NCI-H446 treated with DMSO at 0.1 percent for 48 hours (cell line): Measurements from ENCODE around the gene RLIM.

ENCODE experiments used
- DNase-seq: peaks from one replicate; lab custom pipeline; 2025; lab: John Stamatoyannopoulos, UW

Gene RLIM

DNA sequence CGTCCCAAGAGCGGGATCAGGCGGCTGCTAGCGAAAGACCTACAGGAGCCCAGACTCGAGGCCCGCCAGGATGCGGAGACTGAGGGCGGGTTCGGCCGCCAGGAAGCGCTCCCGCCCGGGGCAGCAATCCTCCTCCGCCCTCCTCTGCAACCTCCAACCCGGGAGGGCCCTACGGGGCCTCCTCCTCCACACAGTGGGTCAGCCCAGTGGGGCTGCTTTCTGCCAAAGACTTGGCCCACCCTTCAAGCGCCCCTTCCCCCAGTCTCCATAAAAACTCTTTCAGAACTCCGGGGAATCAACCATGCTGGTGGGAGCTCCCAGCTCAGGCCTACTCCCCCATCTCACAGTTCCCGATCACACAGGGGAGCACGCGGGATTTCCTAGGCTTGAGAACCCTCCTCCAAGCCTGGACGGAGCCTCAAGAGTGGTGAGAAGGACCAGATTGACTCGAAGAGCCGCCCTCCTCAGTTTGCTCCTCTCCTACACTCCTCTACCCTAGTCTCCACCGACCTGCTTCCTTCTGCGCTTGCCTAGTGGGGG lies 77.5 kb downstream of the RLIM start:
- no peak for DNase-seq

DNA sequence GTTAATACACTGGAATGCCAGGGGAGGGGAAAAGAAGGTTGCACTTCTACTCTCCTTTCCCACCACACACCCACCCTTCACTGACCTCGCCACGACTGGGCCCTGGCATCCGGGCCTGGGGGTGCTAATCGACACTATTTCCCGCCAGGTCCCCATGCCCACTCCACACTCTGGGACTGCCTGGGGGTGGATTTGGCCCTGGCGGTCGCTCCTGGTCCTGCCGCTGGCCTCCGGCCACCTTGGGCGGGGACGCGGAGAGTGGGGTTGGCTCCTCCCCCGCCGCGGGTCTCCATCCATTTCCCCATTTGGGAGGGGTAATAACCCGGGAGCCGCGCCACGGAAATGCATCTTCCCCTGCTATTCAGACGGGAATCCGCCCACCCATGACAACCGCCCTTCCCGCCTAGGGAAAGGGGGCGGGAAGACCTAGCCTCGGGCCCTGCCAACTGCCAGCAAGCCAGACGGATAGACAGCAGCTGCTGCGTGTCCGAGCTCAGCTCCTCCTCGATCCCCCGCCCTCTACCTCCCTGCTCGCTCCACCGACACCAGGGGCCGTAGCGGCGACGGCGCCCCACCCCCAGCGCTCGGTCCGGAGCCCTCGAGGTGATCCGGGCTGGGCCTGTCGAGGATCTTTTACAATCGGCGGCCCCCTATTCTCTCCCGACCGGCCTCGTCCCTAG lies 78.1 kb downstream of the RLIM start:
- DNase-seq, result peak; percentile 88

DNA sequence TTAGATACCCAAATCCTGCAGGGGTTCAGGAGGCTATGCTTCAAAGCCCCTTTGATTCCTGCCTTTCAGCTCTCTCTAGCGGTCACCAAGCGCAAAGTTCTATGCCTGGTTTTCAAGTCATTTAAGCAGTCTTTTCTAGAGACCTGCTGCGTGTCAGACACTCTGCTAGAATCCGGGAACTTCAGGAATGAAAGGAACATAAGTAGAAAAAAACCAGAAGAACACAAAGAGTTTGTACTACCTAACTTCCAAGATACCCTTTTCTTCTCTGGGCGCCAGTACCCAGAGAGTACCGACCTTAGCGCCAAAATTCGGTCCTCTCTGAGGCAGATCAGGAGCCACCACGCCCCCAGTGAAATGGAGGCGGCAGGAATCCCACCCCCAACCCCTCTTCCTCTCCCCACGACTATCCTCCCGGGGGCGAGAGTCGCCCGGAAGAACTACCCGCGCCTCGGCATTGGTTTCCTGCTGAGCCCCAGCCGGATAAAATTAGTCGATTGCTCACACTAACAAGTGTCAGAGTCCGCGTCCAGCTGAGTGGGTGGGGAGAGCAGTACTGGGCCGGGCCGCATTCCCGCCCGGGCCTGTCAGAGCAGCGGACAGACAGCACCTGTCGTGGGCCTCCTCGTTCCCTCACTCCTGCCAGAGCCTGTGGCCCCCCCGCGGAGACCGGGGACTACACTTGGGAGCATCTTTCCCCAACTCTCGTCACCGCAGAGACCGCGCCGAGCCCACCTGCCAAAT lies 78.8 kb downstream of the RLIM start:
- DNase-seq, result peak; percentile 3
